HG03064 (cell line): ENCODE results near the gene PFKM.

Experiments used
- ATAC-seq: cut with Tn5 transposase; IDR thresholded peaks from one replicate; pipeline ENCODE4 v1.9.1; 2021; ENCODE audit warnings: low read depth; ENCODE audit not compliant: unreplicated experiment

PFKM gene

DNA sequence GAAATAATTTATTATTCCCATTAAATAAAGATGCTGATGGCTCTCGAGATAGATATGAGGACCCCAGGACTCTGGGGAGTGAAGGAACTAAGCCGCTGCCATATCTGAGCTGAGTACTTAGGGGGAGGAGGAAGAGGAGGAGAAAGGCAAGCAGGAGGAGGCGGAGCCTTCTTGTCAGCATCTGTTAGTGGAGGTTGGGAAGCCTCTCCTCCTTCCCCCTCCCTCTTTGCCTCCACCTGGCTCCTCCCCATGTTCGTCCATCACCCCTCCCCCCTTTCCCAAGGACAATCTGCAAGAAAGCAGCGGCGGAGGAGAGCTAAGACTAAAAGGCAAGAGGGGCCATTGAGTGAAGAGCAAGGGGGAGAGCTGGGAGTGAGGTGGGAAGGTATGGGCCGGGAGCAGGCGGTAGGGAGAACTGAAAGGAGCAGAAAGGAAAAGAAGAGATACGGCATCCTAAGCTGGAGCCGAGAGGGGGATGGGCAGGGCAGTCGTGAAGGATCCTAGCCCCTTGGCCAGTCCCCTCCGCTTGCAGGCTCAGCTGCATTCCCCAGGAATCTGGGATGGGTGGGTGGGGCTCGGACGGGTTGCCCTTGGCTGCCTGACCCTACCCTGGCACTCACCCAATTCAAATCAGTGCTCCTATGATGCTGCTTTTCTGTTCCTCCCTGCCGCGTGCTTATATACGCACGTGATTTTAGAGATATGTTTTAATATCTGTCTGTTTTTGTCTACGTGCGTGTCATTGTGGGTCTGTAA, at the start of gene PFKM:
Gene PFKM, plus strand, starts transcription at position 287 of the 756 bp plus-strand sequence. CDS start 3,411 bp downstream, outside the sequence.
- peak; percentile 94 for ATAC-seq

DNA sequence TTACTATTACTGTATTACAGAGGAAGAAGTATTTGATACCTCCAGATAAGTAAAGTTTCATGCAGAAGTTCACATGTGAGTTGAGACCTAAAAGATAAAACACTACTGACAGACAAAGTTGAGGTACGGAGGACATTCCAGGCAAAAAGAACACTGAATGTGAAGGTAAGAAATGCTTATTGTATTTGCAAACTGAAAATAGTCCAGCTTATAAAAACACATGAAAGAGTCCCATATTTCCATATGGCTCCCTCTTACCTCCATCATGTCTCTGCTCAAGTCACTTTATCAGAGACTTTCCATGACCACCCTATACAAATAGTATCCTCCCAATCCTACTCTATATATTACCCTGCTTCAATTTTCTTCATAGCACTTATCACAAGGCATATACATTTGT, 49.1 kb upstream of the PFKM start:
- no peak for ATAC-seq

DNA sequence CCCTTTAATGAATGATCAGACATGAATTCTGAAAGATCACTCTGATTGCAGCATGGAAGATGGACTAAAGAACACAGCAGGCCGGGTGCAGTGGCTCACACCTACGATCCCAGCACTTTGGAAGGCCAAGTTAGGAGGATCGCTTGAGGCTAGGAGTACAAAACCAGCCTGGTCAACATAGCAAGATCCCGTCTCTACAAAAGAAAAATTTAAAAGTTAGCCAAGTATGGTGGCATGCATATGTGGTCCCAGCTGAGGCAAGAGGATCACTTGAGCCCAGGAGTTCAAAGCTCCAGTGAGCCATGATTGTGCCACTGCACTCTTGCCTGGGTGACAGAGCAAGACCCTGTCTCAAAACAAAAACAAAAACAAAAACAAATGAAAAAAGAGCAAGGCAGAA, 48.4 kb upstream of the PFKM start:
- no peak for ATAC-seq

DNA sequence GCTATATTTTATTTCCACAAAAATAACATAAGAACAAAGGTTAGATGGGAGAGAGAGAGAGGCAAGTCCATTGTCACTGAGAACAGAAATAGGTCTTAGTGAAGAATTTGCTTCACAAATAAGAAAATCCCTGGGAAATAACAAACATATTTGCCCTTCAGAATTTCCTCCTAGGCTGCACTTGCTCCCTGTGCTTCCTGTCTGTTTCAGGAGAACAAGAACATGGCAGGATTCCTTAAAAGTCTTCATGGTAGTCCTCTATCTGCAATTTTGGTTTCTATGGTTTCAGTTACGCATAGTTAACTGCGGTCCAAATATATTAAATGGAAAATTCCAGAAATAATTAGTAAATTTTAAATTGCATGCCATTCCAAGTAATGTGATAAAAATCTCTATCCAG, 47.4 kb upstream of the PFKM start:
- no peak for ATAC-seq

DNA sequence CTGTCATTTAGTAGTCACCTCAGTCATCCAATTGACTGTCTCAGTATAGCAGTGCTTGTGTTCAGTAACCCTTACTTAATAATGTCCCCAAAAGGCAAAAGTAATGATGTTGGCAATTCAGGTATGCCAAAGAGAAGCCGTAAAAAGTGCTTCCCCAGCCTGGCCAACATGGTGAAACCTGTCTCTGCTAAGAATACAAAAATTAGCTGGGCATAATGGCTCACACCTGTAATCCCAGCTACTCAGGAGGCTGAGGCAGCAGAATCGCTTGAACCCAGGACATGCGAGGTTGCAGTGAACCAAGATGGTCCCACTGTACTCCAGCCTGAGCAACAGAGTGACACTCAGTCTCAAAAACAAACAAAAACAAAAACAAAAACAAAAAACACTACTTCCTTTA, 46.9 kb upstream of the PFKM start:
- ATAC-seq, result no peak

DNA sequence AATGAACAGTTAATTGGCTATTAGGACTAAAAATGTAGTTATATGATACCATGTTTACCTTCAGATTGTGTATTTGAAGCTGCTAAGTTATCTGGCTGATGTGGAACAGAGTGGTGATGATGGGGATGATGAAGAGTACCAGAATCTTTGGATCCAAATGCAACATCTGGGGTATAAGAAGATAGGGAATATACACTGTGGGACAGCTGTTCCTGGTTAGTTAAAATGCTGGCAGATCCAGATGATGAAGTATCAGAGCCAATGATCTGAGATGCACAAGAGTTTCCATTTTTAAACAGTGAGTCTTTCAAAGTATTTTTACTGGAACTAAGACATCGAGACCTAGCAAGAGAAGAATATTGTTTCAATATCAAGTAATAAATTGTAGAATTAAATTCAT, 44.9 kb upstream of the PFKM start:
- no peak for ATAC-seq

DNA sequence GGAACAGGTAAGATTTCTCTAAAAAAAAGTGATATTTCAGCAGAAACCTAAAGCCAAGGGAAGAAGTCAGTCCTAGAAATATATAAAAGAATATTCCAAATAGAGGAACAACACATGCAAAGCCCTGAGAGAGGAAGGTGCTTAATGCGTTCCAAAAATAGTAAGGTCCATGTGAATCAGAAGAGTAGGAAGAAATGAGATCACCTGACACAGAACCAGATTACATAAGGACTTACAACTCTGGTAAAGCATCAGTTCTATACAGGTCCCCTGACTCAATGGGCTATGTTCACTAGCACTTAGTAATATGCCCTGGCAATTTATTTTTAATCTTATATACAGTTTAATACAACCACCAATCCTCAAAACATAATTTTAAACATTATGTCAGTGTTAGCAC, 43.3 kb upstream of the PFKM start:
- no peak for ATAC-seq

DNA sequence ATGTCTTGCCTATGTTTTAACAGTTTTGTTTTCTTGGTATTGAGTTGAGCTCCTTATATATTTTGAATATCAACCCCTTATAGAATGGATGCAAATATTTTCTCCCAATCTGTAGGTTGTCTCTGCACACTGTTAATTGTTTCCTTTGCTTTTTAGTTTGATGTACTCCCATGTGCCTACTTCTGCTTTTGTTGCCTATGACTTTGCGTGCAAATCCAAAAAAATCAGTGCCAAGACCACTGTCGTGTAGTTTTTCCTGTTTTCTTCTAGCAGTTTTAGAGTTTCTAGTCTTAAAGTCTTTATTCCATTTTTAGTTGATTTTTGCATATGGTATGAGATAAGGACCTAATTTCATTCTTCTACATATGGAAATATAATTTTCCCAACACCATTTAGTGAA, 42.1 kb upstream of the PFKM start:
- no peak for ATAC-seq

DNA sequence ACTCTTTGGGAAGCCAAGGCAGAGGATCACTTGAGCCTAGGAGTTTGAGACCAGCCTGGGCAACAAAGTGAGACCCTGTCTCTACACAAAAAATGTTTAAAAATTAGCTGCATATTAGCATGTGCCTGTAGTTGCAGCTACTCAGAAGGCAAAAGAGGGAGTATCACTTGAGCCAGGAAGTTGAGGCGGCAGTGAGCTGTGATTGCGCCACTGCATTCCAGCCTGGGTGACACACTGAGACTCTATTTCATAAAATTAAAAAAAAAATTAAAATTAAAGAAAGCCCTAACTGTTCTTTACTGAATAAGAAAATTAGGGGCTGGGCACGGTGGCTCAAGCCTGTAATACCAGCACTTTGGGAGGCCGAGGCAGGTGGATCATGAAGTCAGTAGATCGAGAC, 40.3 kb upstream of the PFKM start:
- no peak for ATAC-seq

DNA sequence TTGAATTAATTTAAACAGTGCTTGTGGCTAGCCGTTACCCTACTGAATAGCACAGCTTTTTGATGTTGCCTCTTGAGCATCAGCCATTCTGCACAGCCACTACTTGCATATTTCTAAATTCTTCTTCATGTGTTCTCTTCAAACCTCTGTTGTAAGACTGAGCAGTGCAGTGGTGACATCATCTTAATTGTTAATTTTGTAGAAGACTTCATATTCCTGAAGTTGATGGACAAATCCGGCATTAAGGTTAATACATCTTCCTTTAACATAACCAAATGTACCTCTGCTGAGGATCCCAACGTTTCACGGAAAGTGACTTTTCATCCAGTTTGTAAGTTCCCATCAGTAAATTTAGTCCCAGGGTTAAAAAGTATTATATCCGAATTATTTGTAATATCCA, 38.9 kb upstream of the PFKM start:
- ATAC-seq, result no peak

DNA sequence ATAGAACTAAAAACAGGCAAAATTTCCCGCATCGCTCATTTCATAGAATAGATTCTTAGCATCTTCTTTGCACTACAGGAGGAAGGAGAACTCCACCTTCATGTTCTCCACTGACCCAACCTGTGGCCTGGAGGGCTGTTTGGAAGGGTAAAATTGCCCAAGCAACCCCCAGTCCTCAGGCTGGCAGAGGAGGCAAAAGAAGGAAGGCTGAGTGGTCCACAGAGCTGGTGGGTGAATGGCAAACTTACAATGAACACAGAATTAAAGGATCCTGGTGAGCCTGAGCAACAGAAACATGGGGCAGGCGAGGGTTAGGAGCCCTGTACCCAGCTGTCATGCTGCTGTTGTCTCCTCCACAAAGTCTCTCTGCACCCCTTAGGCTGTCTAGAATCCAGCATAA, 38.3 kb upstream of the PFKM start:
- no peak for ATAC-seq

DNA sequence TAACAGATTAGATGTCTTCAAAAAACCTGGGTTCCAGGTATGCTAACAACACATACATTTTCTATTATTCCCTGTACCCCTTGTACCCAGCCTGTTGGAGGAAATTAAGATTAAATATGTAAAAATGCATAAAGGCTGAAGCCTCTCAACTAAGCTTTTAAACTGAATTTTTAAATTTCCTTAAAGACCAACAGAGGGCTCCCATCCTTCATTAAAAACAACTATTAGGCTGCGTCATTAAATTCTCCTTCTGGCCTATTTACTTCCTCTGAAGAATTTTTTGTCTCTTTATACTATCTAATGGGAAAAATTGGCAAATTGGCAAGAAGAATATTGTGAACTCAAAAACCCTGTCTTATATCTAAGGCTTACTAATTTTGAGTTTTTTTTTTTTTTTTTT, 35.1 kb upstream of the PFKM start:
- no peak for ATAC-seq

DNA sequence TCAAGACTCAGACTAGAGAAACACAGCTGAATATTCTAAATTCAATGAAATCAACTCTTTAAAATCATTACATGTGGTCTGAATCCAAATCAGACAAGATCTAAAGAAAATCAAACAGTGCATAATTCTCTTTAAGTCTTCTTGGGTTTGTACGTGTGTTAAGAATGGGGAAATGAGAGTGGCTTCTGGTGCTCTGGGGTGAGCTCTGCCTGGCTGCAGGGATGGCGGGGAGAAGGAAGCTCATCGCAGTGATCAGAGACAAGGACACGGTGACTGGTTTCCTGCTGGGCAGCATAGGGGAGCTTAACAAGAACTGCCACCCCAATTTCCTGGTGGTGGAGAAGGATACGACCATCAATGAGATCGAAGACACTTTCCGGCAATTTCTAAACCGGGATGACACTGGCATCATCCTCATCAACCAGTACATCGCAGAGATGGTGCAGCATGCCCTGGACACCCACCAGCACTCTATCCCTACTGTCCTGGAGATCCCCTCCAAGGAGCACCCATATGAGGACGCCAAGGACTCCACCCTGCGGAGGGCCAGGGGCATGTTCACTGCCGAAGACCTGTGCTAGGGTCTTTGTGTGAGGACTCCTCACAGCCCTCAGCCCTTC, 34.2 kb upstream of the PFKM start:
- ATAC-seq, result no peak

DNA sequence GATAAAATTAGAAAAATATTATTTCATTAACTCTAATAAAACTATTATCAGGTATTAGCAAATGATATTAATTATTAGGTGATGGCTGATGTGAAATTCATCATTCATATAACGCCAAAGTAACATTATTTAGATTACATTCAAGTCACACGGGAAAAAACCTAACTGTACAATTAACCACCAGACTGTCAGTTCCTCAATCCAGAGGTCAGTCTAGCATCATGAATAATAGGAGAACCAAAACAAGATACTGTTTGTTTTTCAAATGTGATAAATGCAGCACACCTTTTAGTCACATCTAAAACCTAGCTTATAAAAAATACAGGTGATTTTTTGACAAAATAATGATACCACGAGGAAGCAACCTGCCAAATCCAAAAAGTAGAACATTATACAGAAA, 32.8 kb upstream of the PFKM start:
- no peak for ATAC-seq

DNA sequence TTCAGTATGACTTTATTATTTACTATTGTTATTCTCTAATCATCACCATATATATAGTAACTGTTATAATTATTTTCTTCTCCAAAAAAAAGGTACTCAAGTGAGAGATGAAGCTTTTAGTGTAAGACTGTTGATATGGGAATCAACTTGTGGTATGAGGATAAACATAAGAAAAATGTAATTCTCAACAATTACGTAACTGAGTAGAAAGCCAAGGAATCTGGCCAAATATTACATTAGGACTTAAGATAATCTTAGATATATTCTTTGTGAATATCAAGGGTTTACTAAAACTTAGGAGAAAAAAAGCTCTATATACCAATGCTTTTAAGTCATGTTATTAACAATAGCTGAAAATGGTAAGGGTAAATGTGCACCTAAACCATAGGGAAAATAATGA, 26.6 kb upstream of the PFKM start:
- no peak for ATAC-seq

DNA sequence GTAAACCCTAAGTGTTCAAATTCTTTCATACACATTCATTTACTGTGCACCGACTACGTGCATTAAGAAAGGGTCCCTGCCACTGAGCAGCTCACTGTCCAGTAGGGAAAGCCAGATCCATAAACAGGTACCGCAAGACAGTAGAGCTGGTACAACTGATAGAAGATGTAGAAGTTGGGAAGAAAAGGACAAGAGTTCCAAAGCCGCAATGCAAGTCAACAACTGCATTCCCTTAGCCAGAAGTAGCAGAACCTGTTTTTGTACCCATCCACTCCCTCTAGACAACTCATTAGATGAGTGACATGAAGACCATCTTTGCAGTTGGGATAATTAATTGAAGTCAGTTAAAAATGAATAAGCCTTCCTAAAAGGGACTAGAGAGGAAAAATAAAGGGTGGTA, 14.6 kb upstream of the PFKM start:
- ATAC-seq, result no peak

DNA sequence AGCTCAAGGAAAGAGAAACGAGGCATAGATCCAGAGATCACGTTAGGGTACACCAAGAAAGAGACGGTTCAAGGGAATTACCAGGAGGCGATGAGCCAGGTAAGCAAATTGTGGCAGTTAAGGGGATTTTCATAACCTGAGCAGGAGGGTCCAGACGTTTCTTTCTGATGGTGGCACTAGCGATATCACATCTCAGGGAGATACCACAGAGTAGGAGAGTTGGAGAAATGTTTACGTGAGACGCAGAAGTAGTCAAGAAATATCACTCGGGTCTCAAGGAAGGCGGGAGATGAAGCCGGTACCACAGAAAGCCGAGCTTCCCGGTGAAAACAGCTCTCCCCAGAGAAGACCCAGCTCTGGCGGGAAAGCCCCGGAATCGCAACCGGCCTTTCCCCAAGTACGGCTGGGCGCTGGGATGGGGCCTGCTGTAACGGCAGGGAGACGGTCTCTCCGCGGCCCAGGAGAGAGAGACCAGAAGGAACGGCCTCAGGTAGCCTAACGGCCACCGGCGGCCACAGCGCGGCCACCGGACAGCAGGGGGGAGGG, 13.8 kb upstream of the PFKM start:
- peak; percentile 18 for ATAC-seq

DNA sequence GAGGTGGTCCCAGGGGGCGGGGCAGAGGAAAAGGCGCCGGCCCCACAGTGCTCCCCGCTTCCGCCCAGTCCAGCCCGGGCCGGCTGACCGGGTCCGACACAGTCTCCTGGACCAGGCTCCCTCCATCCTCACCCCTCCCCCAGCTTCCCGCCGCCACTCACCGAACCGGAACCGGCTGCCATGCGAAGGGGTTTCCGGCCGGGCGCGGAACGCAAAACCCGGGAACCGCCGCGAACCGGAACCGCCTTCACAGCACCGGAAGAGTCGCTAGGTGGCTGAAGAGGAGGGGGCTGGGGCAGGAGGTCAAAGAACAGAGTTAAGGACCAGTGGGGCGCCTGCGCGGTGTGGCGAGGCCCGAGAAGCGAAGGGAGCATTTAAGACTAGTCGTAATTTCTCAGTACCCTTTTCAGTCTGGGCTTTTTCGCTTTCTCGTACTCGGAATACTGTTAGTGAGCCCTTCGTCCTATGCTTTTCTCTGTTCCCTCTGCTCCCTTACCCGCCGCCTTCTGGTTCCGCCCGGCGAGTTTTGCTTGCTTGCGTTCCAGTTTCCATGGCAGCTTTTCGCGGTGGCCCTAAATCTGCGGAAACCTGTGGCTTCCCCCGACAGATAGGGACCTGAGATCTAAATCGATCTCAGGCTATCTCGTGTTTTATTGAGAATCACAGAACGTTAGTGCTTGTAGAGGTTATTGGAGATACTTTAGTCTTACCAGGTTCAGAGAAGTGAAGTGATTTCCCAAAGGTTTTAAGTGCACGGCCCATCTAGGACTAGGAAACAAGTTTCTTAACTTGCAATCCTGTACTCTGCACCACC, 13.1 kb upstream of the PFKM start, which contains the start of gene SENP1:
Gene SENP1, minus strand, starts transcription at position 213 of the 814 bp plus-strand sequence. CDS start 4,607 bp downstream, outside the sequence.
- peak; percentile 49 for ATAC-seq

DNA sequence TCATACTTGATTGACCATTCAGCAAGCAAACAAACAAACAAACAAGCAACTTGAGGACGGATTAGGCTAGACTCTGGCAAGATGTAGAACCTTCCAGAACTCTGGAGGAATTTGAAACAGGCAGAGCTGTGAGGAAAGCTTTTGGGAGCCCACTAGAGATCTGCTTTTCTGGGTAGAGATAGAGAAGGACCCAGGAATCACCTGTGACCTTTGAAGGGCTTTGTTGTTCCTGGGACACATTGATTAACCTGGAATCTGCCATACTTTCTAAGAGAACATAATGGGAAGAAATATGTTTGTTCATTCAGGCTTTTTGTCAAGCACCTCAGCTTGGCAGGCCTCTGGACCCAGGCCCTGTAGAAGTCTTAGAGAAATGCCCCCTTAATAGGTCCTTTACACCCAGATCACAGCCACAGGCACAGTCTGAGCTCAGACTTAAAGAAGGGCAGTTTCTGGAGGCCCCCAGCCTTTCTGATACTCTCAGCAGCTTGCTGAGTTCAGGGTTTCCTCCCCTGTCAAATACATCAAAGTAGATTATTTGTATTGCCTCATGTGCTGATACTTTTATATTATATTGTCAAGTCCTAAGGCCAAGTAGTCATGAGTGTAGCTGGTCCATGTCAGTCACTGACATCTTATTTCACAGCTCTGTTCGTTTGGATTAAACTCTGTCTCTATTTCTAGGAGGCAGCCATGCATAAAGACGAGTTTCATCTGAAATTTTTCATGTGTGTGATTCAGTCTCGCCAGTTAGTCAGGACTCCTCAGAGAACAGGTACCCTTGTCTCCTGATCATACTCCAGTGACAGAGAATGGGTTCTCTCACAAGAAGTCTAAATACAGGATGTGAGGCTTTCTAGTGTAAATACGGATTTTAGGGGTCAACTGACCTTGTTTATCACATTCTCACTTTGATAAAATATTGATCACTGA, 12.2 kb upstream of the PFKM start:
- no peak for ATAC-seq

DNA sequence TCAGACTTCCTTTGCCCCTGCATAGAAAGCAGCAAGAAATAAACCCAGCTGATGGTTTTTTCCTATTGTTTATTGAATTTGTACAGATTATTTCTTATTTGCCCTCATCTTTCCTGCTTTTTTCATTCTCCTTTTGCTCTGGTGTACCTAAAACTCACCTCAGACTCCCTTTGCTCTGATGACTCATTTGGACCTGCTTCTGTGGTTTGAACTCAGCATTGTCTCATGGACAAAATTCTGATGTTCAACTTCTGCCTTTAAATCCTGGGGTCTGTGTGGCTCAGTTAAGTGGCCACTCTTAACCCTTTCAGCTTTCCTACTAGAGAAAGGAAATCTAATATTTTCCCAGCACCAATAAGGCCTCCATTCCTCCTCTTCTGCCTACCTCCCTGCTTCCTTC, 9.7 kb upstream of the PFKM start:
- no peak for ATAC-seq
